ENCODE data around the gene ZNF593OS.

Gene ZNF593OS

DNA sequence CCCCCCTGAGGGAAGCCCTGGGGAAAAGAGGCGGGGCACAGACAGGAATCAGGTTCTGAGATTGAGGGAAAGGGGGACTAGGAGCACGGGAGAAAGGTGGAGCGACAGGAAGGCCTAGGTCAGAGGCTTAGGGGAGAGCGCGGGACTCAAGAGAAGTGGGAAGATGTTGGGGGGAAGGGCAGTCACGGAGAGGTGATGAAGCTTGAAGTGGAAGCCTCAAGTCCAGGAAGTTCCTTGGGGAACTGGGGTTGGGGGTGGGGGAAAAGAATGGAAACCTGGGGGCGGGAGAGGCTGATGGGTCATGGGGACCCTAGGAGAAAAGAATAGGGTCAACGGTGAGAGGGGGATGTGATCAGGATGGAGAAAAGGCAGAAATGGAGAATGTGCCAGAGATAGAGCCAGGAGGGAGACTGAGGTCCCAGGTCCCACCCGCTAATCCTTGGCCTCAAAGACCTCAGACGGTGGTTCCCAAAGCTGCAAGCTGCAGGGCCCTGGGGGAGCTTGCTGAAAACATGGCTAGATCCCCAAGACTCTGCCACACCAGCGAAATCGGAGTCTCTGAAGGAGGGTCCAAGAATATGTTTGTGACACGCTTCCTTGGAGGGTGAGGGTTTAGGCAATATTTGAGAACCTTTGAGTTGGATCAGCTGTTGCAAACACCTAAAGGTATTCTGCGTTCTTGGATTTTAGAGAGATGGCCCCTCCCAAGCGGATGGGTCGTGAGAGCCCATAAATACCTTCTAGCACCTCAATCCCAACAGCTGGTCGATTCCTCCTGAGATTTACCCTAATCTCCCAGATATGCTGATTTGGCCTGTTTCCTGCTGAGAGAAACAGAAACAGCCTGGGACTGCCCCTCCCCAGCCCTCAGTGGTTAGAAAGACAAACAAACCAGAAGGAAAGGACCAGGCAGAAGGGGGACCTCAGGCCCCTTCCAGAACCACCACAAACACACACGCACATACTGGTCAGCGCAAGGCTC lies 6.5 kb downstream of the ZNF593OS start:
- in situ Hi-C loops (cut with HindIII; ENCODE audit: low pct_ligation_motif_present, low sequenced_read_pairs) = no loop called here
- Histone ChIP-seq H3K27me3 (replicated peaks) (no peaks in the 10 kb centered on the region), H3K36me3 (replicated peaks) (no peaks in the 10 kb centered on the region), H3K4me3 (ENCODE audit: low read depth, low read length) (no peak overlapping the region), H3K27ac (no peak overlapping the region)
- TF ChIP-seq, protein P1, sequence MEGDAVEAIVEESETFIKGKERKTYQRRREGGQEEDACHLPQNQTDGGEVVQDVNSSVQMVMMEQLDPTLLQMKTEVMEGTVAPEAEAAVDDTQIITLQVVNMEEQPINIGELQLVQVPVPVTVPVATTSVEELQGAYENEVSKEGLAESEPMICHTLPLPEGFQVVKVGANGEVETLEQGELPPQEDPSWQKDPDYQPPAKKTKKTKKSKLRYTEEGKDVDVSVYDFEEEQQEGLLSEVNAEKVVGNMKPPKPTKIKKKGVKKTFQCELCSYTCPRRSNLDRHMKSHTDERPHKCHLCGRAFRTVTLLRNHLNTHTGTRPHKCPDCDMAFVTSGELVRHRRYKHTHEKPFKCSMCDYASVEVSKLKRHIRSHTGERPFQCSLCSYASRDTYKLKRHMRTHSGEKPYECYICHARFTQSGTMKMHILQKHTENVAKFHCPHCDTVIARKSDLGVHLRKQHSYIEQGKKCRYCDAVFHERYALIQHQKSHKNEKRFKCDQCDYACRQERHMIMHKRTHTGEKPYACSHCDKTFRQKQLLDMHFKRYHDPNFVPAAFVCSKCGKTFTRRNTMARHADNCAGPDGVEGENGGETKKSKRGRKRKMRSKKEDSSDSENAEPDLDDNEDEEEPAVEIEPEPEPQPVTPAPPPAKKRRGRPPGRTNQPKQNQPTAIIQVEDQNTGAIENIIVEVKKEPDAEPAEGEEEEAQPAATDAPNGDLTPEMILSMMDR (IDR thresholded peaks at IDR 0.05; ENCODE audit: low read depth, low read length, missing control alignments) = no peak
- DNase-seq = no peak

DNA sequence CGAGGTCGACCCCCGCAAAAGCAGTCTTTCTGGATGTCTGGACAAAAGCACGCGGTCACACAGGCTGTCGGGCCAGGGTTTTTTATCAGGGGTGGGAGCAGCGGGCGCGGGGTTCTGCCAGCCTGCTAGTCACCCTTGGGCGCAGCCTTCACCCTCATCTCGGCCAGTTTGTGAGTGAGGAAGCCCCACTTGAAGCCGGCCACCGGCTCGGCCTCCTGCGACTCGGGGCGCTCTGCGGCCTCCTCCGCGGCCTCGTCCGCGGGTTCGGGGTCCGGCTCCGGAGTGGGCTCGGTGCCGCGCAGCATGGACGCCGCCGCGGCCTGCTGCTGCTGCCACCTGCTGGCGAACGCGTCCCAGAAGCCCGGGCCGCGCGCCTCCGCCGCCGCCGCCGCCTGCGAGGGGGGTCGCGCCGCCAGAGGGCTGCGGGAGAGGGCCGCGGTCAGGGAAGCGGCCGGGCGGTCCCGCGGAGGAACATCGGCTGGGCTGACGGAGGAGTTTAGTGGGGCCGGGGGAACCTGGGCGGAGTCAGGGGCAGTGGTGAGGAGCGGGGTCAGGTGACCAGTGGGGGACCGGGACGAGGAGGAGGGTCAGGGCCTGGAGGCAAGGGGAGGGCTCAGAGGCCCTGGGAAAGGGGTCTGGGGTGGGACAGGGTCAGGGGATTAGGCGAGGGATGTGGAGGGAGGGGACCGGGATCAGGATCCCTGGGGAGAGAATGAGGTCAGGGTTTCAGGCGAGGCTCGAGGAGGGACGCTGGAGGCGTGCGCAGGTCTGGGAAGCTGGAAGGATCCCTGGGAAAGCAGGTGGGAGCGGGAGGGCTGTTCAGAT lies 7.4 kb downstream of the ZNF593OS start:
- TF ChIP-seq, protein P1 (IDR thresholded peaks at IDR 0.05; ENCODE audit: low read depth, low read length, missing control alignments) = peak; percentile 37
- no peaks in the 10 kb centered on the region for H3K36me3 ChIP-seq (replicated peaks)
- H3K27me3 ChIP-seq (replicated peaks) = no peaks in the 10 kb centered on the region
- DNase-seq = no peak
- peak overlapping the region; percentile 38 for H3K4me3 ChIP-seq (ENCODE audit: low read depth, low read length)
- in situ Hi-C loops (cut with HindIII; ENCODE audit: low pct_ligation_motif_present, low sequenced_read_pairs) = no loop called here
- no peak overlapping the region for H3K27ac ChIP-seq

DNA sequence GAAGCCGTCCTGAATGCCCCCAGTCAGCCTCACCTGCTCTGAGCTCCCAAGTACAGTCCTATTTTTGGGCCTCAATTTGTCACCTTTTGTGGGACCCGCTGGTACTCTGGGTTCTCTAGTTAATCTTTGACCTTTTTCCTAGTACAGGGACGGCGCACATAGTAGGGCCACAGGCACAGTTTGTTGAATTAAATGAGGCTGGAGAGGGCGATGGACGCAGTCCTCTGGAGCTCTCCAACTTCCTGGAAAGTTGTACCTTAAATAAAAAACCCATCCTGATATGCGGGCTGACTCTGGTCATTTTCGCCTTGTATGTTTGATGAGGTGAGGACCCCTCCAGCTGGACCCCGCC lies 8.0 kb downstream of the ZNF593OS start:
- TF ChIP-seq, protein P1 (IDR thresholded peaks at IDR 0.05; ENCODE audit: low read depth, low read length, missing control alignments) = no peak
- H3K36me3 ChIP-seq (replicated peaks) = no peaks in the 10 kb centered on the region
- in situ Hi-C loops (cut with HindIII; ENCODE audit: low pct_ligation_motif_present, low sequenced_read_pairs) = no loop called here
- no peak for DNase-seq
- no peak overlapping the region for H3K27ac ChIP-seq
- no peaks in the 10 kb centered on the region for H3K27me3 ChIP-seq (replicated peaks)
- H3K4me3 ChIP-seq (ENCODE audit: low read depth, low read length) = no peak overlapping the region

DNA sequence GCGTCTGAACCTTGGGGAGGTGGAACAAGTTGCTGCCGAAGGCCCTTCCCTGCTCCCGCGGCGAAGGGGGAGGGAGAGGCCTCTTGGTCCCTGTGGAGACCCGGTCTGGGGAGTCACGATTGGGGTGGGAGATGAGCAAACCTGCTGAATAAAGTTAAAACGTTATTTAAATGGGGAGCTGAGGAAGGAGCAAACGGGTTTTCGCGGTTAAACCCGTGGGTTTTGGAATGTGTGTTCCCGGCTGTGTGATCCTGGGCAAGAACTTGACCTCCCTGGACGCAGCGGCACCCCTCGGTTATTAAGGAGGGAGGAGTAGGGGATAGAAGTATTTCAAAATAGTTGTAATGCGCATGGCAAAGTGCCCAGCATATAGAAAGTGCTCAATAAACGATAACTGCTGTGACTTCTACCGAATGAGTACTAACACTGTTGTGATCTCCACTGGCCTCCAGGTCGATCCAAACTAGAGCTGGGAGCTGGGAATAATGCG lies 9.4 kb downstream of the ZNF593OS start:
- H3K4me3 ChIP-seq (ENCODE audit: low read depth, low read length) = peak overlapping the region; percentile 41
- TF ChIP-seq, protein P1 (IDR thresholded peaks at IDR 0.05; ENCODE audit: low read depth, low read length, missing control alignments) = no peak
- H3K27ac ChIP-seq = no peak overlapping the region
- H3K36me3 ChIP-seq (replicated peaks) = no peaks in the 10 kb centered on the region
- no peaks in the 10 kb centered on the region for H3K27me3 ChIP-seq (replicated peaks)
- in situ Hi-C loops (cut with HindIII; ENCODE audit: low pct_ligation_motif_present, low sequenced_read_pairs) = no loop called here
- no peak for DNase-seq

DNA sequence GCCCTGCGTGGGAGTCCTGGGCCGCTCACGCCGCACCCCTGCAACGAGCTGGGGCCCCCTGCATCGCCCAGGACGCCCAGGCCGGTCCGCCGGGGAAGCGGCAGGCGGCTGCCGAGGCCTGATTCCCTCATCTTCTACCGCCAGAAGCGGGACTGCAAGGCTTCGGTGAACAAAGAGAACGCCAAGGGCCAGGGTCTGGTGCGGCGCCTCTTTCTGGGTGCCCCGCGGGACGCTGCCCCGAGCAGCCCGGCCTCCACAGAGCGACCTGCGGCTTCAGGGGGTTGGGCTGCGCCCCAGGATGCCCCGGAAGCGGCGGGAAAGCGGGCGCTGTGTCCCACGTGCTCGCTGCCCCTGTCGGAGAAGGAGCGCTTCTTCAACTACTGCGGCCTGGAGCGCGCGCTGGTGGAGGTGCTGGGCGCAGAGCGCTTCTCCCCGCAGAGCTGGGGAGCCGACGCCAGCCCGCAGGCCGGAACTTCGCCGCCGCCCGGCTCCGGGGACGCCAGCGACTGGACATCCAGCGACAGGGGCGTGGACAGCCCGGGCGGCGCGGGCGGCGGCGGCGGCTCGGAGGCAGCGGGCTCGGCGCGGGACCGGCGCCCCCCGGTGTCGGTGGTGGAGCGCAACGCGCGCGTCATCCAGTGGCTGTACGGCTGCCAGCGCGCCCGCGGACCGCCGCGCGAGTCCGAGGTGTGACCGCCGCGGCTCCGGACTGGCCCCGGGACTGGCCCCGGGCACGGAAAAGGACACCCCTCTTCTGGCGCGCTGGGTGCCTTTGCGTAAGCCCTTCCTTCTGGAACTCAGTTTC lies 10.0 kb downstream of the ZNF593OS start:
- TF ChIP-seq, protein P1 (IDR thresholded peaks at IDR 0.05; ENCODE audit: low read depth, low read length, missing control alignments) = no peak
- in situ Hi-C loops (cut with HindIII; ENCODE audit: low pct_ligation_motif_present, low sequenced_read_pairs) = no loop called here
- Histone ChIP-seq H3K4me3 (ENCODE audit: low read depth, low read length) (peak overlapping the region; percentile 46), H3K36me3 (replicated peaks) (no peaks in the 10 kb centered on the region), H3K27ac (no peak overlapping the region), H3K27me3 (replicated peaks) (no peaks in the 10 kb centered on the region)
- no peak for DNase-seq

Data from brain microvascular endothelial cell (primary cell).